Measurements from ENCODE around the gene WWOX. TPM values are rescaled to one million over a fixed set of nuclear protein-coding genes. Genes with fewer than 3 reads are reported as not detected.

Gene WWOX
- total RNA-seq, 1 donor from 2014 or later, result 29.6 TPM

- no peak for TF ChIP-seq CTCF (conservative IDR thresholded peaks at IDR 0.05; ENCODE audit: low read depth, low read length)
- H3K4me3 ChIP-seq (ENCODE audit: low read depth, low read length), result no peak overlapping the region
- no peak for DNase-seq (ENCODE audit: low read depth)
Observed at GRCh38 chr16:78816499-78817195, 717.2 kb downstream of the WWOX start.

- TF ChIP-seq CTCF (conservative IDR thresholded peaks at IDR 0.05; ENCODE audit: low read depth, low read length), result no peak
- no peak for DNase-seq (ENCODE audit: low read depth)
- no peak overlapping the region for H3K4me3 ChIP-seq (ENCODE audit: low read depth, low read length)
Observed at GRCh38 chr16:78817200-78817739, 717.8 kb downstream of the WWOX start.

- no peak for TF ChIP-seq CTCF (conservative IDR thresholded peaks at IDR 0.05; ENCODE audit: low read depth, low read length)
- DNase-seq (ENCODE audit: low read depth), result no peak
- H3K4me3 ChIP-seq (ENCODE audit: low read depth, low read length), result no peak overlapping the region
Observed at GRCh38 chr16:78821335-78821734, 721.9 kb downstream of the WWOX start.

GRCh38 chr16:78822509-78822908, 723.1 kb downstream of the WWOX start:
- H3K4me3 ChIP-seq (ENCODE audit: low read depth, low read length), result no peak overlapping the region
- no peak for DNase-seq (ENCODE audit: low read depth)
- no peak for TF ChIP-seq CTCF (conservative IDR thresholded peaks at IDR 0.05; ENCODE audit: low read depth, low read length)

GRCh38 chr16:78823027-78823426, 723.6 kb downstream of the WWOX start:
- H3K4me3 ChIP-seq (ENCODE audit: low read depth, low read length), result no peak overlapping the region
- DNase-seq (ENCODE audit: low read depth), result no peak
- TF ChIP-seq CTCF (conservative IDR thresholded peaks at IDR 0.05; ENCODE audit: low read depth, low read length), result no peak

- no peak for DNase-seq (ENCODE audit: low read depth)
- no peak overlapping the region for H3K4me3 ChIP-seq (ENCODE audit: low read depth, low read length)
- no peak for TF ChIP-seq CTCF (conservative IDR thresholded peaks at IDR 0.05; ENCODE audit: low read depth, low read length)
Observed at GRCh38 chr16:78829280-78829679, 729.8 kb downstream of the WWOX start.

GRCh38 chr16:78830599-78830998, 731.1 kb downstream of the WWOX start:
- DNase-seq (ENCODE audit: low read depth), result no peak
- no peak overlapping the region for H3K4me3 ChIP-seq (ENCODE audit: low read depth, low read length)
- no peak for TF ChIP-seq CTCF (conservative IDR thresholded peaks at IDR 0.05; ENCODE audit: low read depth, low read length)

All from epithelial cell of proximal tubule (primary cell).